Activated CD4-positive, alpha-beta T cell treated with anti-CD3 and anti-CD28 coated beads for 24 hours (primary cell): ENCODE results near the gene FNDC11.

Experiments used
- DNase-seq, 2 donors: peaks; one replicate each; pipeline ENCODE4 v3.0.0-alpha.2; 2020; ENCODE audit warnings: low read depth in 2 of 2

The FNDC11 gene

GRCh38 chr20:63525185-63525584, 28.8 kb upstream of the FNDC11 start:
- no peak for DNase-seq

GRCh38 chr20:63525971-63526370, 28.0 kb upstream of the FNDC11 start:
- DNase-seq: no peak

- no peak for DNase-seq
Observed at GRCh38 chr20:63527184-63527583, 26.8 kb upstream of the FNDC11 start.

- DNase-seq: no peak
Observed at GRCh38 chr20:63529180-63529860, 24.6 kb upstream of the FNDC11 start.

DNA sequence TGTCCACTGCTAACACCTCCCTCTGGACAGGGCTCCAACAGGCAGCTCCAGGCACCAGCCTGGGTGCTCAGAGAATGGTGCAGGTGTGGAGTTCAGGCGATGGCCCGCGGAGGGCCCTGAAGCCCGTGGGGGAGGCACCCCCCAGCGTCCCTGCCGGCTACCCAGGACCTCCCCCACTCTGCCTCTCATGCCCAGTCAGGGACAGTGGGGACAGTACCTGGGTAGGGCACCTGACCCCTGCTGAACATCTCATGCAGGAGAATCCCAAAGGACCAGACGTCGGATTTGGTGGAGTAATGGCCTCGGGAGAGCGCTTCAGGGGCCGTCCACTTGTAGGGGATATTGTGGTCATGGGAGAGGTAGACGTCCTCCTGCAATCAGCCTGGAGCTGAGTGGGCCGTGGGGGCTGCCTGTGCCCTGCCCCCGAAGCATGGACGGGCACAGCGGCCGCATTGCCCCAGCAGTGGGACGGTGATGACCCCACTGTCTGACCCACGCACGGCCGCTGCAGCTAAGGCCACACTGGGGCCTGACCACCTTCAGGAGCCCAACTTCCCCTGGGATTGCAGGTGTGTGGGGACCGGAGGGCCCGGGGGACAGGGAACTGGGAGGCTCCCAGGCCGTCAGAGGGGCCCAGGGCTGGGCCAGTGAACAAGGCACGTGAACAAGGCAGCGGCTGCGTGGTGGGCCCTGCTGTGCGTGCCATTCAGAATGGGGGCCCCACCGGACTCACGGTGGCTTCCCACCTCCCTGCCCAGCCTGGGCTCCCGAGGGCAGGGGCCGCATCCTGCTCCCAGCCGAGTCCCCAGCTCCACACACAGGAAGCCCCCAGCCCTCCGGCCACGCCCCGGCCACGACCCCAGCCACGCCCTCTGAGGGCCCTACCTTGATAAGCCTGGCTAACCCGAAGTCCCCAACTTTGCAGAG, 23.8 kb upstream of the FNDC11 start:
- DNase-seq: no peak

GRCh38 chr20:63530788-63531160, 23.2 kb upstream of the FNDC11 start:
- DNase-seq: no peak

- DNase-seq: no peak
Observed at GRCh38 chr20:63531686-63532448, 22.1 kb upstream of the FNDC11 start.

- DNase-seq: no peak
Observed at GRCh38 chr20:63532449-63532971, 21.4 kb upstream of the FNDC11 start.

DNA sequence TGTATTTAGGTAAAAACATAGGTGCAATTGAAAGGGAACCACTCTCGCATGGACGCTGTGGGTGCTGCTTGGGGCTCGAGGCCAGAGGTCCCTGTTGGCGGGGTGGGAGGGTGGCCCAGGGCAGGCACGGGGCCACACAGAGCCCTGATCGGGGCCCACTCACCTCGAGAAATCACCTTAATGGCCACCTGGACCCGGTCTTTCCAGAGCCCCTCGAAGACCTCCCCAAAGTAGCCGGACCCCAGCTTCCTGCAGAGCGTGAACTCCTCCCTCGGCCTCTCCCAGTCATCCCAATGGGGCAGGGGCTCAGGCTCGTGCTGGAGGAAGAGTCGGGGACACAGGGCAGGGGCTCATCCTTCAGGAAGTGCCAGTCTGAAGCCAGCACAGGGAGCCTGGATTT, 20.6 kb upstream of the FNDC11 start:
- no peak for DNase-seq

DNA sequence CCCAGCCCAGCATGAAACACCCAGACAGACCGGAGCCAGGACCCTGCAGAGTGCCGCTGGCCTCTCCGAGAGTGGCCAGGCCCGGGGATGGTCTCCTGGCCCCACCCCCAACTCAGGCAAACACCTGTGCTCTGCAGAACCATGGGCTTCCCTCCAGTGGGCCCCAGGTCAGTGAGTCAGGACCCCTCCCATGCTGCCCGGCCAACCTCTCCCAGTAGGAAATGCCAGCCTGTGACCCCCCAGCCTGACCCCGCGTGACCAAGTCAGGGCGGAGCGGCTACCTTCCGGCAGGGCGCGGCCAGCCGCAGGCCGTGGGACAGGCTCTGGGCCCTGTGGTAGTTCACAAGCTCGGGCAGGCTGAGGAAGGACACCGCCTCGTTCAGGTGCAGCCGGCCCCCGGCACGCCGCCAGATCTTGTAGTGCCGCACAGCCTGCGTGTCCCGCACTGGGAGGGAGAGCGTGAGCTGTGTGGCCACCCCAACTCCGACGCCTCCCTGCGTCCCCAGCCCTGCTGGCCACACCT, 20.0 kb upstream of the FNDC11 start:
- DNase-seq: no peak

GRCh38 chr20:63534427-63534830, 19.5 kb upstream of the FNDC11 start:
- DNase-seq: no peak

DNA sequence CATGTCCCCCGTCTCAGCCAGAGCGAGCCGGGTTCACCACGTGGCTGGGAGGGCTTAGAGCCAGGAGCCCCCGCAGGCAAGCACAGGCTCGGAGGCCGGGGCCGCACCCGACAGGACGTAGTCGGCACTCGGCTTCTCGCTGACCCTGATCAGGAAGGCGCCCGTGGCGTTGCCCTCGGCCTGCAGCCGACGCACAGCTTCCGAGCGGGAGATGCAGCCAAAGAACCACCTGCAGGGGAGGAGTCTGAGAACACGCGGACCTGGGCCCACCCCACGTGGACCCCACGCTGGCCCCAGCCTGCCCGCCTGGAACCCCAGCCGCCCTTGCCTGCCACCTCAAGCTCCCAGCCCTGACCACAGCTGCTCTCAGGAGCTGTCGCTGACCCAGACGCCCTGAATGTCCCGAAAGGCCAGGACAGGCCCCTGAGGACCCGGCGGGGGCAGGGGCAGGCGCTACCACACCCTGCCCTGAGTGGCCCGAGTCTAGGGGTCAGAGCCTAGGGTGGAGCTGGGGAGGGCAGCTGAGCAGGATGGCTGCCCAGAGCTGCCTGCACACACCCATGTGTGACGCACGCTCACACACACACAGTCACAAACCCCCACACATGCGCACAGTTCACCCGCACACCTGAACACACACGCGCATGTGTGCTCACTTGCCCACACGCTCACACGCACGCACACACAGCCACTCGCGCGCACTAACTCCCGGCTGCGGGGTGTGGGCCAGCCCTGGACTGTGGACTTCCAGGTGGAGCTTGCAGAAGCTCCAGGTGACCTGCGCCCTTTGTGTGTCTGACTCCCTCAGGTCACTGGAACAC, 18.9 kb upstream of the FNDC11 start:
- no peak for DNase-seq

DNA sequence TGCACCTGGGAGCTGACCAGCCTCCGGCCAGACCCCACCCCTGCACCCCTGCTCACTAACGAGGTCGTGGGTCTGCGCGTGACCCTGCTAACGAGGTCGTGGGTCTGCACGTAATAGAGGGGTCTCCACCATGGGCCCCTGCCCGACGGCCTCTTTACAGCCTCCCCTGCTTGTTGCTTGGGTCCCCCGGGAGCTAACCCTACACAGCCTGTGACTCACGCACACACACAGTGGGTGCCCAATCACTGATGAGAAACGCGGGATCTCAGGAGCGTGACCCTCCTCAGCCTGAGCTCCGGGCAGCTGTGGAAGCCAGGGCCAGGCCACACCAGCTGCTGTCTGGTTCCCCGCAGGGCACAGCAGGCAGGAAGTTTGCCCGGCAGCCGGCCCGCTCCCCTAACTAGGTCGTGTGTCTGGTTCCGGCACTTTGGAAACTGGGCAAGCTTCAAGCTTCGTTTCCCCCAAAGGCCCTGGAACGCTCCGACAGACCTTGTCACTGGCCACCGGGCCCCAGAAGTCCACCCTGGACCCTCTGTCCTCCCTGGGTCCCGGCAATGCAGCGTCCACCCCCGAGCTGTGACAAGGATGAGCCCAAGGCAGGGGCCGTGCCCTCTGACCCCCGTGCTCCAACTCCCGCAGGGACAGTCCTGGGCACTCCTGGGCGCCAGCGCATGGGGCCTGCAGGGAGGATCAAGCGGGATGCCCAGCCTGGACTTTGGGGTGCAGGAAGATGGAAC, 17.6 kb upstream of the FNDC11 start:
- DNase-seq: no peak

- peak in 1 of 2 donors; percentile 41 for DNase-seq
Observed at GRCh38 chr20:63536997-63537524, 16.9 kb upstream of the FNDC11 start, which contains the start of gene PTK6. Gene PTK6 (minus strand): TSS chr20:63537376. CDS start chr20:63537314, 62 bp downstream.

DNA sequence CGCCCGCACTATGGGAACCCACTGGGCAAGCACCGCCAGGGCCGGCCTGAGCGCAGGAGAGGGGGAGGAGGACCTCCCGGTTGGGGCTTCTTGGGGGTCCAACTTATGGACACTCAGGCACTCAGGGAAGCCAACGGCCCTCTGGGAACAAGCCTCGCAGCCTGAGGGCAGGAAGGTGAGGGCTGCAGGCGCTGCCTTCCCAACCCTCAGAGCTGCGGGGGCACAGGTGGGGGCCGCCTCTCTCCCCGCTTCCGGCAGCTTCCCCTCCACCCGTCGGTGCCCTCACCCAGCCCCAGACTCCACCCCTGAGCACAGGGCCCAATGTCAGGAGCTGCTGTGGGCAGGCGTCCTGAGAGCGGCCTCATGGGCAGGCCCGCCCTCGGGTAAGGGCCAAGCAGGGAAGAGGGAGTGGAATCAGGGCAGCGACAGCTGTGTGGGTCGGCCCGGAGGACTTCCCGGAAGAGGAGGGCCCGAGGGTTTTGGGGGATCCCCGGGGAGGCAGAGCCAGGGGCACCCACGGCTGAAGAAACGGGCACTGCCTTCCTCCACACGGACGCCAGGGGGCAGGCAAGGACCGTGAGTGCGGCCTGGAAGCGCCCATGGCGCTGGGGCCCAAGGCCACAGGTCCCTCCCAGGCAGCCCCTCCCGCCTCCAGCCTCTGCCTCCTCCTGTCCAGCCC, 16.3 kb upstream of the FNDC11 start:
- peak; percentile 93 for DNase-seq

- no peak for DNase-seq
Observed at GRCh38 chr20:63538204-63539091, 15.5 kb upstream of the FNDC11 start.

GRCh38 chr20:63539092-63539430, 14.9 kb upstream of the FNDC11 start:
- DNase-seq: no peak
